Middle frontal gyrus (tissue), 1 donor: Measurements from ENCODE around the gene KNOP1.
"Not testable (repeated sequence)": the region's sequence is repeated elsewhere in the genome, so short reads cannot be mapped to it uniquely, and the experiment has no call there.

ENCODE experiments used
- DNase-seq: peaks from one replicate; pipeline ENCODE4 v3.0.0-alpha.2; 2015; ENCODE audit warnings: low spot score; ENCODE audit errors: extremely low spot score

Gene KNOP1

DNA sequence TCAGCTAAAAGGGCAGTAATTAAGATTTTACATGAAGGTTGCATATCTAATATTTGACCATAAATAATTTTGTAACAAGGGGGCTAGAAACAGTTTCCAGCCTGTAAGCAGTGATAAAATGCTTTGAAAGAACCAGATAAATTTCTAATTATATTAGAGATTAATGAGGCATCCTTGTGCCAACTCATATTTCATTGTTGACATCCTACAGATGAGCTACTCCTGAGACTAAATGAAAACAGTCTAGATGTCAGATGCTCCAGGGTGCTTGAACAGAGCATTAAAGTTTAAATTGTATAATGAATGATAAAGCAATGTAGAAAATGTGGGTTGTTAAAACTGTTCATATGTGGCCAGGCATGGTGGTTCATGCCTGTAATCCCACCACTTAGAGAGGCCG lies 23.3 kb upstream of the KNOP1 start:
- no peak for DNase-seq

GRCh38 chr16:19737306-19738038 lies 19.4 kb upstream of the KNOP1 start:
- DNase-seq: no peak

DNA sequence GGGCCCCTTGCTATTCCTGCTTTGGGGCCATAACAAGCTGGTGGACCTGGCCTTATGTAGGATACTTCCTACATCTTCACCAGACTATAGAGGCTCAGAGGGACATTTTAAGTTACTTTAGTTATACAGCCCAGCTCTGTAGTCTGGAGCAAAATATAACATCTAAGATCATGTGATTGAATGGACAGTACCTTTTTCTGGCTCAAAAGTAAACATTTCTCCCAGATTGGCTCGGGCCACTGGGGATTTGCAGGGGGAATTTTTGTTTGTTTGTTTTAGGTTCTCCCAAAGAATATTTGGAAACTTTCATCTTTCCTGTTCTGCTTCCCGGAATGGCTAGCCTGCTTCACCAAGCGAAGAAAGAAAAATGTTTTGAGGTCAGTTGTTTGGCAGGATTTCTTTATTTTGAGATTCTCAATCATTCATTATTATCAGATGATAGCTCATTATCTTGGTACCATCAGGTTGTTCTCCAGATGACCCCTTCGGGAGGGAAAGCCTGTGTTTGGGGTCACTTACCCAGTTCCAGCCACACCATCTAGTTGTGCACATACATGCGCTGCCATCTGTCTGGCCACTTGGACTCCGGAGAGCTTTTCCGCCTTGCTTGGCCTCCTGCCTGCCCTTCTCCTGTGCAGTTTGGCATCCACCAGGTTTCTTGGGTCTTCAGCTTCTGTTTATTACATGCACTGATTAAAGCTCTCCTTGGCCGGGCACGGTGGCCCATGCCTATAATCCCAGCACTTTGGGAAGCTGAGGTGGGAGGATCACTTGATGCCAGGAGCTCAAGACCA lies 17.2 kb upstream of the KNOP1 start:
- no peak for DNase-seq

DNA sequence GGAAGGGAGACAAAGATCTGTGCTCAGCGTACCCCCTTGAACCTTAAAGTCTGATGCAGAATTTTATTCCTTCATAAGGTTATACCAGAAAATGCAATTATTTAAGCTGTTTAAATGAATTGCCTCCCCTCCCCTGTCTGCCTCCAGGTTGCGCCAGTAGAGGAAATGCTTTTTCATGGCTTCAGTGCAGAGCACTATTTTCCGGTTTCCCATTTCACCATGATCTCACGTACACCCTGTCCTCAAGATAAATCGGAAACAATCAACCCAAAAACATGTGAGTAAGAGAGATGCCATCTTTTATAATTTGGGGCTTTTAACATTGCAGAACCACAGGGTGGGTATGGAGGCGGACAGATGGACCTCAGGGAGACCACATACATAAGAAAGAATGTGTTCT lies 15.5 kb upstream of the KNOP1 start:
- DNase-seq: no peak

DNA sequence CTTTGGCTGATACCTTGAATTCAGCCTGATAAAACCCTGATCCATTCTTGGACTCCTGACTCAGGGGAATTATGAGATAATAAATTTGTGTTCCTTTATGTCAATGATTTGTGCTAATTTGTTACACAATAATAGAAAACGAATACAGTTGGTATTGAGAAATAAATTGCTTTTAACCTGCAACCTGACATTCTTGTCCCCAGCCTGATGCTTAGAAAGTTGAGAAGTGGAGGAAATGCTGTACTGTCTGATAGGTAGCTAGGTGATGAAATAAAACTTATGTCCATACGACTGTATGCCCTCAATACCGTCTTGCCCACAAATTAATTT lies 10.6 kb upstream of the KNOP1 start:
- no peak for DNase-seq

DNA sequence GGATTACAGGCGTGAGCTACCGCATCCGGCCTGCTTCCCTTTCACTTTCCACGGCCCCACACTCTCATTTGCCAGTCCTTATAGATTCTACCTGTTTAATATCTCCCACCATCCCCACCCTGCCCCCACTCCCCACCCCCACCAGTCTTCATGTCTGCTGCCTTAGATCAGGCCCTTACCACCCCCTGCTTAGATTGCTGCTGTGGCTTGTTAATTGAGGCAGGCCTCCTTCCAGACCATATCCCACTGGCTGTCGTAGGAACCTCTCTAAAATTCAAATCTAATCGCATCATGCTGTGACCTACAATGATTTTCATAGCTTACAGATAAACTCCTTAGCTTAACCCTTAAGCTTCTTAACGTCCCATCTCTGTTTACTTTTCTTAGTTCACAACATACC lies 5.0 kb upstream of the KNOP1 start:
- no peak for DNase-seq

DNA sequence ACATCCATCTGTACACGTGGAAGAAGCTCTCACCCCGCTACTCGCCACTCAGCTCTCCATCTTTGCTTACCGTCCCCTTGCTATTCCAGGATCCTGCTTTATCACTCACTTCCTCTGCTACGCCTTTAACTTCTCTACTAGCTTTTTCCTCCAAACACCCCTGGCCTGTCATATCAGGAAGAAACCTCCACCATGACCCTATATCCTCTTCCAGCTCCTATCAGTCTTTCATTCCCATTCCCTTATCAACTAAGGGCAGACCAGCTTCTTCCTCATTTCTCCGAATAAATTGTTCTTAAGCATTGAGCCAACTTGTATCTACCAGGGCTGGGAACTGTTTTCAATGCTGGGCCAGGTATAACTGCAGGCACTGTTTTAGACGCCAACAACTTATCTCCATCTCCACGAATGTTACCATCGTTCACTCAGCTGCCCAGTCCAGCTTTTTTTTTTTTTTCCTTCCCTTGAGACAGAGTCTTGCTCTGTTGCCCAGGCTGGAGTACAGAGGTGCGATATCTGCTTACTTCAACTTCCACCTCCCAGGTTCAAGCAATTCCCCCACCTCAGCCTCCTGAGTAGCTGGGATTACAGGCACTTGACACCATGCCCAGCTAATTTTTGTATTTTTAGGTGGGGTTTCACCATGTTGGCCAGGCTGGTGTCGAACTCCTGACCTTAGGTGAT lies 4.4 kb upstream of the KNOP1 start:
- DNase-seq: no peak

DNA sequence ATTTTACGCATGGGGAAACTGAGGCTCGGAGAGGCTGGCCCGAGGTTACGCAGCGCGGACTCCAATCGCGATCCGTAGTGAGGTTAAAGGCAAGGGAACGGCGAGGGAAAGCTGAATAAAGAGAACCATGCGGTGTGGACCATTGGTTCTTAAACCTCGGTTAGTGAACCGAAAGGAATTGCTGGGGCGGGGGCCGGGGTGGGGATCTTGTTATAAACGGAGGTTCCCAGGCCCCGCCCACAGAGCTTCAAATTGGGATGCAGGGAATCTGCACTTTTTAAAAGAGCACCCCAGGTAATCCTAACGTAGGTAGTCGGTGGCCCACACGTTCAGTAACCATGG lies 568 bp upstream of the KNOP1 start:
- no peak for DNase-seq

GRCh38 chr16:19717314-19717713 lies 713 bp downstream of the KNOP1 start:
- no peak for DNase-seq

- not testable (repeated sequence) for DNase-seq
Observed at GRCh38 chr16:19716728-19717127, 1.3 kb downstream of the KNOP1 start.

GRCh38 chr16:19716183-19716582 lies 1.8 kb downstream of the KNOP1 start:
- no peak for DNase-seq

DNA sequence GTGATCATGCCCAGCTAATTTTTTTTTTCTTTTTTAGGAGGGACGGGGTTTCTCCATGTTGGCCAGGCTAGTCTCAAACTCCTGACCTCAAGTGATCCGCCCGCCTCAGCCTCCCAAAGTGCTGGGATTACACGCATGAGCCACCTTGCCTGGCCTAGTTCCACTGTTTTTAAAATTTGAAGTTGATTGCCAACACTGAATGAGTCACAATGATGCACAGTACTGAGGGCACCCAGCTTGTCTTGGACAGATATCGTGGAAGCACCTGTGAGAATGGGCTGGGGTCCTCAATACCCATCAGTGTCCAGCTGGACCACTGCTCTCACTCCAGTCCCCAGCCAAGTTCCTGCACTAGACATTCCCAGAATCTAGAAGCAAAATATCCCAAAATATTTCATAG lies 2.5 kb downstream of the KNOP1 start:
- no peak for DNase-seq

- DNase-seq: no peak
Observed at GRCh38 chr16:19713697-19714096, 4.3 kb downstream of the KNOP1 start.

DNA sequence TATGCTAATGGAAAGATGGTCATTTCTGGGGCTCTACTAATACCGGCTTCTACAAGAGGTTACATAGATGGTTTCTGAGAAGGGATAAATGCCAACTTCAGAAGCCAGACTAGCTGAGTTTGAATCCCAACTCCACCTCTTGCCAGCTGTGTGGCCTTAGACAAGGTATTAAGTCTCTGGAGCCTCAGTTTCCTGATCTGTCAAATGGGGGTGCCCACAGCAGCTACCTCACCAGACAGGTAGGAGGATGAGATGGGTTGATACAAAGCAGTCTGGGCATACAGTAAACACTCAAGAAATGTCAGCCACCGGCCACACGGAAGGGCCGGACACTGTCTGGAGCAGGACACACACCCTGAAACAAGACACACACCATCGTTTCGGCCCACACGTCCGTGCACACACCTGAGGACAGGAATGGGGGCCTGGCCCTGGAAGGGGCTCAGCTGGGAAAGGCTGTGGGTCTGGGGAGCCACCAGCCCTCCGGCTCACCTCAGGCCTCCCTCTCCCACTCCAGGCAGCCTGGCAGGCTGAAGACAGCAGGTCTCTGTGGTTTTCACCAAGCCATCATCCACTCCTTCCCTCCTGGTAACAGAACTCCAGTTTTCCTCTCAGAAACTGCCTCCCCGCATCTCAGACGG lies 5.5 kb downstream of the KNOP1 start:
- DNase-seq: no peak

GRCh38 chr16:19711643-19712042 lies 6.4 kb downstream of the KNOP1 start:
- DNase-seq: no peak

DNA sequence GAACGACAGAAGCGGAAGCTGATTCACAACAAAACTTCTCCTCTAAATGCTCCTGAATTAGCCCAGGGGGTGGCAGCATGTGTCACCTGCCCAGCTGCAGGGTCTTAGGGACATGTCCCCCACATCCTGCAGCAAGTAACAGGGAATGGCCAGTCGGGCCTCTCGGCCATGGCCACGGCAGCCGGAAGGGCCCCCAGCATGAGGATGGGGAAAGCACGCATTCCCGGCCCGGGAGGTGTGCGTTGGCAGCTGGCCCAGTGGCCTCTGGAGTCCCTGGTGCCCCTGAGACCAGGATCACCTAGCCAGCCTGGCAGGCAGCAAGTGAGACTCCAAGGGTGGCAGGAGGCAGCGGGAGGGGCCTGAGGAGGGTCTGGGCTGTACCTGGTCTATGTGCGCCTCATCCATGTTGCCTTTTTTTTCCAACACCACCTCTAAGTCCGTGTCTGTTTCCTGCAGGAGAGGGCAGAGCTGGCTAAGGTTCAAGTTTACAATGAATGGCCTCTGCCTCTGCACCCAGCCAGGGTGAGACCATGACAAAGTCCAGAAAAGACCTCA lies 7.0 kb downstream of the KNOP1 start:
- no peak for DNase-seq

DNA sequence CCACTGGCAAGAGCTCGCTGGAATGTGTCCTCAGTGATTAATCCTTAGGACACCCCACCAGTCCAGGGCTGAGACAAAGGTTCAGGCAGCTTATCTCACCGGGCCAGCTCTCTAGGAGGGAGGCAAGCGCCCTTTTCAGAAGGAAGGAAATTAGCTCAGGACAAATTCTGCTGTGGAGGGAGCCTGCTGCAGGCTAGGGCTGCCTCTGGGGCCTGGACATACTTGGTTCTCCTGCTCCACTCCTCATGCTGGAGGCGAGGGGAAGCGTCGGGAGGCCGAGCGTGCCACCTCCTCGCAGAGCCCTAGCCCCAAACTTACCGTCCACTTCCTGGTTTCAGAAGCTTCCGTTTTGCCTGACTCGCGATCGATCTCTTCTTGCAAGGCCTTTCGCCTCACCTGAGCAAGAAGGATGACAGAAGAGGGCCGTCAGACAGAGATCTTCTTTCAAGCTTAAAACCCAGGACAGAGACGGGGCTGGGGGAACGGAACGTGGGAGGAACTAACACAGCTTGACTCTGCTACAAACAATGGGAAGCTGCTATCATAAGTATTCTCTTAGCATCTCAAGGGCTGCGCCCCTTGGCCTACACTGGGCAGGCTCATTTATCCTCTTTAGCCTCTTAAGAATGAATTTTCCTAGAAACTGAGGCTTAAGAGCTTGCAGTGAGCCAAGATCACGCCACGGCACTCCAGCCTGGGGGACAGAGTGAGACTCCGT lies 7.7 kb downstream of the KNOP1 start:
- no peak for DNase-seq

- no peak for DNase-seq
Observed at GRCh38 chr16:19709381-19710136, 8.5 kb downstream of the KNOP1 start.

DNA sequence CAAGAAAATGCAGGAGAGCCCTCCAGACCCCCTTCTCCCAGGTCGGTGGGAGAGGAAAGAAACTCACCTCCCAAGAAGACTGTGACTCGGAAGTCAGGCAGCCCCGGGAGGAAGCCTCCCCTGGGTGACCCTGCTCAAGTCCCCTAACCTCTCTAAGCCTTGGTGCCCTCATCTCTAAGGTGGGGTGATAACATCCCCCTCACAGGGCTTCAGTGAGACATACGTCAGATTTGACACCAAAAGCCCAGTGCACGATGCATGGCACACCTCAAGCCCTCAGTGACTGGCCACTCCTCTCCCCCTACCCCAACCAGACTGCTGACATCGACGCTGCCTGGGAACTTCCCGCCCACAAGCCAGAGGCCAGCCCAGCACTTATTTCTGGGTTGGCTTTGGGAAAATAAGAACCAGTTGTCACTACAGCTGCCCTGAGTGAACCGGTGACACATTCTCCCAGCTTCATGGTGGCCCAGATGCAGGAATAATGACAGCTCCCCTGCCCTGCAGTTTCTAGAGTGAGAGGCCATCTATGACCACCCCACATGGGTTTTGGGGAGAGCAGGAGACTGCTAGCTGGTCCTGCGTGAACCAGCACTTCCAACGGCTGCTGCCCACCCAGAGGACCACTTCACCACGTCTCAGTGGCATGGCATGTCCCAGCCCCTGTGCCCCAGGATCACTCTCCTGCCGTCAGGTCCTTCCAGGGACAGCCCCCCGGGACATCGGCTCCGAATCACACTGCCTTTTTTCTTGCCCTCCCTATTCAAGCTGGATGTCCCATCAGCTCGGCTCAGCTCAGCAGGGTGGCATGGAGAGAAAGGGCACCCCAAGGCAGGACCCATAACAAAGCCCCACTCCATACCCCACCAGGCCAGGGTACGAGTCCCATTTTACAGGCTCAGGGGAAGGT lies 9.5 kb downstream of the KNOP1 start:
- DNase-seq: no peak
